ENCODE results near the gene KRTAP10-6.

The KRTAP10-6 gene

GRCh38 chr21:44571844-44572782 is 20.2 kb downstream of the KRTAP10-6 start:
- Histone ChIP-seq H3K36me3 (replicated peaks) (no peaks in the 10 kb centered on the region), H3K27ac (no peak overlapping the region), H3K4me3 (ENCODE audit: low read depth, low read length) (no peak overlapping the region), H3K27me3 (replicated peaks) (no peaks in the 10 kb centered on the region)
- TF ChIP-seq CTCF (IDR thresholded peaks at IDR 0.05; ENCODE audit: low read depth, low read length, missing control alignments), result no peak
- DNase-seq, result no peak
- in situ Hi-C loops (cut with HindIII; ENCODE audit: low pct_ligation_motif_present, low sequenced_read_pairs), result no loop called here

GRCh38 chr21:44571296-44571695 is 21.0 kb downstream of the KRTAP10-6 start:
- DNase-seq, result no peak
- in situ Hi-C loops (cut with HindIII; ENCODE audit: low pct_ligation_motif_present, low sequenced_read_pairs), result no loop called here
- no peak for TF ChIP-seq CTCF (IDR thresholded peaks at IDR 0.05; ENCODE audit: low read depth, low read length, missing control alignments)
- no peaks in the 10 kb centered on the region for H3K36me3 ChIP-seq (replicated peaks)
- no peak overlapping the region for H3K4me3 ChIP-seq (ENCODE audit: low read depth, low read length)
- no peaks in the 10 kb centered on the region for H3K27me3 ChIP-seq (replicated peaks)
- no peak overlapping the region for H3K27ac ChIP-seq

- TF ChIP-seq CTCF (IDR thresholded peaks at IDR 0.05; ENCODE audit: low read depth, low read length, missing control alignments), result no peak
- no peak for DNase-seq
- H3K27me3 ChIP-seq (replicated peaks), result no peaks in the 10 kb centered on the region
- no peak overlapping the region for H3K27ac ChIP-seq
- H3K4me3 ChIP-seq (ENCODE audit: low read depth, low read length), result no peak overlapping the region
- in situ Hi-C loops (cut with HindIII; ENCODE audit: low pct_ligation_motif_present, low sequenced_read_pairs), result no loop called here
- H3K36me3 ChIP-seq (replicated peaks), result no peaks in the 10 kb centered on the region
Measured at GRCh38 chr21:44569861-44570517, 22.3 kb downstream of the KRTAP10-6 start.

- H3K27me3 ChIP-seq (replicated peaks), result no peaks in the 10 kb centered on the region
- H3K36me3 ChIP-seq (replicated peaks), result no peaks in the 10 kb centered on the region
- no peak for TF ChIP-seq CTCF (IDR thresholded peaks at IDR 0.05; ENCODE audit: low read depth, low read length, missing control alignments)
- in situ Hi-C loops (cut with HindIII; ENCODE audit: low pct_ligation_motif_present, low sequenced_read_pairs), result no loop called here
- H3K27ac ChIP-seq, result no peak overlapping the region
- DNase-seq, result no peak
- no peak overlapping the region for H3K4me3 ChIP-seq (ENCODE audit: low read depth, low read length)
Measured at GRCh38 chr21:44568667-44569556, 23.4 kb downstream of the KRTAP10-6 start.

- in situ Hi-C loops (cut with HindIII; ENCODE audit: low pct_ligation_motif_present, low sequenced_read_pairs), result no loop called here
- Histone ChIP-seq H3K4me3 (ENCODE audit: low read depth, low read length) (no peak overlapping the region), H3K27ac (no peak overlapping the region), H3K27me3 (replicated peaks) (no peaks in the 10 kb centered on the region), H3K36me3 (replicated peaks) (no peaks in the 10 kb centered on the region)
- no peak for TF ChIP-seq CTCF (IDR thresholded peaks at IDR 0.05; ENCODE audit: low read depth, low read length, missing control alignments)
- DNase-seq, result no peak
Measured at GRCh38 chr21:44568261-44568660, 24.0 kb downstream of the KRTAP10-6 start.

Data from brain microvascular endothelial cell (primary cell).